SU-DHL-6 (cell line): ENCODE measurements around the gene PPM1N.

ENCODE experiments used
- H2AFZ ChIP-seq: fragments of 200-600 bp; sonication (generic); 2 replicates; pipeline ENCODE4 v1.6.1; 2014; ENCODE audit warnings: low read depth, mild to moderate bottlenecking, moderate library complexity, mixed read lengths, antibody characterized with exemption, low read length; ENCODE audit not compliant: severe bottlenecking
- H3F3A ChIP-seq: fragments of 200-600 bp; shearing (Covaris generic); 2 replicates; pipeline ENCODE4 v1.6.0; 2016; ENCODE audit warnings: antibody characterized with exemption, mild to moderate bottlenecking; ENCODE audit not compliant: insufficient read depth
- H3K27ac ChIP-seq: fragments of 200-600 bp; sonication (generic); 2 replicates; pipeline ENCODE4 v1.5.1; 2016; ENCODE audit warnings: low read depth, mild to moderate bottlenecking, low read length, moderate library complexity, mixed read lengths
- H3K27me3 ChIP-seq: fragments of 200-600 bp; sonication (generic), shearing (Covaris generic); 2 replicates; pipeline ENCODE4 v1.6.0; 2014; ENCODE audit warnings: mild to moderate bottlenecking, low read length
- H3K36me3 ChIP-seq: fragments of 200-600 bp; sonication (generic); 2 replicates; pipeline ENCODE4 v1.6.1; 2014; ENCODE audit warnings: mild to moderate bottlenecking, low read length, mixed read lengths
- H3K4me2 ChIP-seq: fragments of 300-600, 200-600 bp; shearing (Covaris generic), sonication (generic); 2 replicates; pipeline ENCODE4 v1.6.0; 2014; ENCODE audit warnings: low read length, low read depth, mild to moderate bottlenecking; ENCODE audit not compliant: poor library complexity, severe bottlenecking
- H3K4me3 ChIP-seq: fragments of 200-600 bp; sonication (generic); 2 replicates; pipeline ENCODE4 v1.5.1; 2014; ENCODE audit warnings: antibody characterized with exemption, low read length, mild to moderate bottlenecking, mixed read lengths; ENCODE audit not compliant: insufficient read depth, poor library complexity, severe bottlenecking
- H3K79me2 ChIP-seq: fragments of 200-600 bp; sonication (generic); 2 replicates; pipeline ENCODE4 v1.6.1; 2014; ENCODE audit warnings: mild to moderate bottlenecking, low read length, moderate library complexity; ENCODE audit not compliant: insufficient read depth
- H3K9ac ChIP-seq: fragments of 200-600 bp; sonication (generic); 2 replicates; pipeline ENCODE4 v1.7.0; 2014; ENCODE audit warnings: mild to moderate bottlenecking, low read length
- H3K9me2 ChIP-seq: fragments of 200-600 bp; sonication (generic); replicated peaks from 2 replicates; pipeline ENCODE4 v1.6.1; 2014; ENCODE audit warnings: low read length; ENCODE audit not compliant: insufficient read depth
- H3K9me3 ChIP-seq: fragments of 200-600 bp; sonication (generic); 2 replicates; pipeline ENCODE4 v1.6.1; 2014; ENCODE audit warnings: low read length, mixed read lengths; ENCODE audit not compliant: insufficient read depth
- H4K20me1 ChIP-seq: fragments of 200-600 bp; sonication (generic); 2 replicates; pipeline ENCODE4 v1.6.1; 2014; ENCODE audit warnings: low read depth, mild to moderate bottlenecking, antibody characterized with exemption, low read length, moderate library complexity, mixed read lengths
- CTCF ChIP-seq: fragments of 200-600 bp; sonication (generic); IDR thresholded peaks from one replicate; pipeline ENCODE4 v1.5.1; 2017; ENCODE audit warnings: antibody characterized with exemption, mild to moderate bottlenecking, low read length, moderate library complexity; ENCODE audit not compliant: insufficient read depth, poor library complexity, severe bottlenecking
- EZH2phosphoT487 ChIP-seq: fragments of 200-600 bp; sonication (generic), shearing (Covaris generic); conservative IDR thresholded peaks from 2 replicates; pipeline ENCODE4 v1.6.1; 2018; ENCODE audit warnings: mild to moderate bottlenecking, antibody characterized with exemption, low read length, moderate library complexity, mixed read lengths

Gene PPM1N

GRCh38 chr19:45471931-45472562 lies 26.2 kb upstream of the PPM1N start:
- Histone ChIP-seq H3K9ac (no peak overlapping the region), H2AFZ (no peak overlapping the region), H3K4me2 (no peak overlapping the region), H3K36me3 (no peaks in the 10 kb centered on the region), H3K4me3 (no peak overlapping the region), H3F3A (0 out of 2 replicates have a peak, but pooled peaks cover 3% of the 10 kb centered on the region), H3K79me2 (no peaks in the 10 kb centered on the region), H4K20me1 (no peaks in the 10 kb centered on the region), H3K9me3 (no peaks in the 10 kb centered on the region), H3K9me2 (no peaks in the 10 kb centered on the region), H3K27ac (no peak overlapping the region), H3K27me3 (no peaks in the 10 kb centered on the region)
- TF ChIP-seq CTCF: no peak
- TF ChIP-seq EZH2phosphoT487: no peak

GRCh38 chr19:45472563-45473366 lies 25.5 kb upstream of the PPM1N start:
- Histone ChIP-seq H3K4me2 (no peak overlapping the region), H3K36me3 (no peaks in the 10 kb centered on the region), H3F3A (peaks cover 7% of the 10 kb centered on the region; the same call in 1 of the 2 replicates), H3K27me3 (no peaks in the 10 kb centered on the region), H3K79me2 (no peaks in the 10 kb centered on the region), H4K20me1 (no peaks in the 10 kb centered on the region), H3K9me3 (no peaks in the 10 kb centered on the region), H3K27ac (no peak overlapping the region), H2AFZ (no peak overlapping the region), H3K9ac (no peak overlapping the region), H3K9me2 (no peaks in the 10 kb centered on the region), H3K4me3 (no peak overlapping the region)
- TF ChIP-seq EZH2phosphoT487 (no peak), CTCF (no peak)

GRCh38 chr19:45473367-45473681 lies 24.9 kb upstream of the PPM1N start:
- H3K27me3 ChIP-seq: no peaks in the 10 kb centered on the region
- H3K27ac ChIP-seq: no peak overlapping the region
- H3K79me2 ChIP-seq: no peaks in the 10 kb centered on the region
- H3K4me3 ChIP-seq: no peak overlapping the region
- no peak overlapping the region for H2AFZ ChIP-seq
- no peaks in the 10 kb centered on the region for H4K20me1 ChIP-seq
- H3K9ac ChIP-seq: no peak overlapping the region
- peaks cover 6% of the 10 kb centered on the region; the same call in 1 of the 2 replicates for H3F3A ChIP-seq
- TF ChIP-seq CTCF: no peak
- H3K4me2 ChIP-seq: no peak overlapping the region
- H3K9me2 ChIP-seq: no peaks in the 10 kb centered on the region
- H3K9me3 ChIP-seq: no peaks in the 10 kb centered on the region
- no peaks in the 10 kb centered on the region for H3K36me3 ChIP-seq
